K562 (cell line): ENCODE results near the gene RALY. TPM values are rescaled to one million over a fixed set of nuclear protein-coding genes. Genes with fewer than 3 reads are reported as not detected.

Source experiments
- CCAR2 ChIP-seq: fragments of 200-400 bp; formaldehyde crosslinking; IDR thresholded peaks from 2 replicates; pipeline ENCODE4 v1.6.1; 2017; ENCODE audit warnings: mild to moderate bottlenecking, low read depth, low read length
- DIDO1 ChIP-seq: fragments of 450-650 bp; IDR thresholded peaks from 2 replicates; pipeline ENCODE4 v1.6.1; 2016; ENCODE audit warnings: low read depth, missing biosample characterization, missing genetic modification characterization
- FUS ChIP-seq: fragments of 200-400 bp; formaldehyde crosslinking; optimal IDR thresholded peaks from 2 replicates; pipeline ENCODE3; 2017; ENCODE audit warnings: low read depth, low read length
- HDAC3 ChIP-seq: fragments of 450-650 bp; IDR thresholded peaks from 2 replicates; pipeline ENCODE4 v1.6.1; 2018; ENCODE audit warnings: borderline replicate concordance, mild to moderate bottlenecking, moderate library complexity; ENCODE audit not compliant: partially characterized antibody
- HLTF ChIP-seq: fragments of 450-650 bp; IDR thresholded peaks from 2 replicates; pipeline ENCODE4 v1.6.1; 2016
- JUNB ChIP-seq: fragments of 450-650 bp; formaldehyde crosslinking; conservative IDR thresholded peaks from 2 replicates; pipeline ENCODE4 v1.4.0; 2020; ENCODE audit warnings: mild to moderate bottlenecking
- SMARCE1 ChIP-seq: fragments of 450-650 bp; IDR thresholded peaks from 2 replicates; pipeline ENCODE4 v1.7.1; 2016; ENCODE audit warnings: mild to moderate bottlenecking
- SRF ChIP-seq, 2 experiments: fragments of 250-450, 450-650 bp in 1 of 2; sonication (Bioruptor Pico) in 1 of 2; sonication (generic) in 1 of 2; formaldehyde crosslinking; IDR thresholded peaks; 2 replicates each; pipeline versions ENCODE4 v1.5.0 to v1.5.1; 2020 to 2022; ENCODE audit warnings: mild to moderate bottlenecking in 1 of 2, missing genetic modification reagents in 1 of 2
- ZNF561 ChIP-seq: fragments of 450-650 bp; formaldehyde crosslinking; conservative IDR thresholded peaks from 2 replicates; pipeline ENCODE4 v1.4.0; 2020; ENCODE audit warnings: mild to moderate bottlenecking, moderate library complexity
- ZNF76 ChIP-seq: fragments of 250-450 bp; sonication (Bioruptor Pico); IDR thresholded peaks from 2 replicates; pipeline ENCODE4 v1.4.0; 2020; ENCODE audit warnings: mild to moderate bottlenecking, moderate library complexity, borderline replicate concordance
- ZNF764 ChIP-seq: fragments of 250-450 bp; sonication (Bioruptor Pico); IDR thresholded peaks from 2 replicates; pipeline ENCODE4 v1.4.0; 2020; ENCODE audit warnings: low read depth, mild to moderate bottlenecking, moderate library complexity
- polyA plus RNA-seq, 8 experiments: library from polyadenylated mRNA; depleted of rRNA in 4 of 8; stranded (reverse) in 5 of 8; unstranded in 3 of 8; fragments of >200 nt; fragmentation: Nextera tagmentation in 2 of 8; fragmentation: Illumina TruSeq in 1 of 8; extraction: Ambion mirVana in 2 of 8; extraction: Trizol in 1 of 8; gene quantifications; 2 replicates each; pipeline versions ENCODE4 v1.2.1 to v1.2.3, GENCODE V29; 2011 to 2014; ENCODE audit warnings: inconsistent platforms in 1 of 8, missing spikeins in 1 of 8
- total RNA-seq, 7 experiments: library from RNA; depleted of rRNA in 6 of 7; stranded (reverse); fragments of >200 nt in 6 of 7; fragmentation: Illumina TruSeq in 2 of 7; extraction: Trizol in 2 of 7; gene quantifications; 2 replicates each; pipeline versions ENCODE4 v1.2.1 to v1.2.3, GENCODE V29; 2011 to 2021; ENCODE audit warnings: low replicate concordance in 1 of 7
- TF ChIP-seq, protein P1 (sequence below), 2 experiments: fragments of 450-650 bp; IDR thresholded peaks; 2 replicates each; pipeline ENCODE4 v1.6.1; 2016; ENCODE audit warnings: mild to moderate bottlenecking in 2 of 2, borderline replicate concordance in 1 of 2, low read depth in 1 of 2, moderate library complexity in 1 of 2
- TF ChIP-seq, protein P2 (sequence below), 2 experiments: fragments of 450-650 bp in 1 of 2; sonication (generic) in 1 of 2; formaldehyde crosslinking; conservative IDR thresholded peaks; 2 replicates each; pipeline versions ENCODE4 v1.4.0 to v1.8.1; 2020 to 2022; ENCODE audit warnings: mild to moderate bottlenecking in 1 of 2, missing genetic modification reagents in 1 of 2
- TF ChIP-seq, protein P3 (sequence below): fragments of 150-350 bp; IDR thresholded peaks from 2 replicates; pipeline ENCODE4 v1.6.1; 2014; ENCODE audit warnings: low read depth, mild to moderate bottlenecking, low read length, borderline replicate concordance

The RALY gene
- total and polyA plus RNA-seq, 9 of the 15 experiments (the other 6 are each of a cell fraction or from before 2014, with no cell fraction given) = 0.80 to 207 (median 128) TPM

DNA sequence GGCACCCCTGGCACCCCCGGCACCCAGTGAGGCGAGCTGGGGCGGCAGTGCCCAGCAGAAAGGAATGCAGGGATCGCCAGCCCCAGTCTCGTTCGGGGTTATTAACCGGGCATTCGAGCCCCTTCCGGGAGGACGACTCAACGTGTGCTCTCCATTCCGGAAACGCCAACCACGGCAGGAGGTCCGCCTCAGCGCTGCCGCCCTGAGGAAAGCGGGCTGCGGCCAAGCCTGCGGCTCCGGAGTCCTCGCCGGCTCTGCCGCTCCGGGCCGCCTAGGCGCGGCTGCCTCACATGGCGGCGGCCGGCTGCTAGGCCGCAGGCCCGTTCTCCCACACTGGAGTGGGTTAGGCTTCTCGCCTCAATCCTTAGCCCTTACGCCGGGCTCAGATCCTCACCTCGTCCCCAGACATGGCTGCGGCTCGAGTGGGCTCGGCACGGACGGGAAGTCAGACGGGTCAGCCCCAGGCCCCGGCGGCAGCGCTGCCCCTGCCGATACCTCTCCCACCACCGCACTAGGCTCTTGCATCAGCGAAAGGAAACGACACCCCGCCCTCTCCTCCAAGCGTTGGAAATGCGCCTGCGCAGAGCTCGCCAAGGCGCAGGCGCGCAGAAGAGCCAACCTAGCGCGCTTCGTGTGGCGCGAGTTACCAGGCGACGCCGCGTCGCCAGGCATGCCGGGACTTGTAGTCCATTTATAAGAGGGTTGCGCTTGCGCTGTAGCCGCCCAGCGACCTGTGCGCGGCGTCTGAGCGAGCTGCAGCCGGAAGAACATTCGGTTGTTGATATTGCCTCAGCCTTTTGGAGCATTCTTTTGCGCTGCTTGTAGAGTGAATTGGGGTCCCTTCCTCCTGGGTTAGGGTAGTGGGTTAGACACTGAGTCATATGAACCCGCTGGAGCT is 118.2 kb downstream of the RALY start, which contains the start of gene EIF2S2 (continued):
- TF ChIP-seq, protein P1, sequence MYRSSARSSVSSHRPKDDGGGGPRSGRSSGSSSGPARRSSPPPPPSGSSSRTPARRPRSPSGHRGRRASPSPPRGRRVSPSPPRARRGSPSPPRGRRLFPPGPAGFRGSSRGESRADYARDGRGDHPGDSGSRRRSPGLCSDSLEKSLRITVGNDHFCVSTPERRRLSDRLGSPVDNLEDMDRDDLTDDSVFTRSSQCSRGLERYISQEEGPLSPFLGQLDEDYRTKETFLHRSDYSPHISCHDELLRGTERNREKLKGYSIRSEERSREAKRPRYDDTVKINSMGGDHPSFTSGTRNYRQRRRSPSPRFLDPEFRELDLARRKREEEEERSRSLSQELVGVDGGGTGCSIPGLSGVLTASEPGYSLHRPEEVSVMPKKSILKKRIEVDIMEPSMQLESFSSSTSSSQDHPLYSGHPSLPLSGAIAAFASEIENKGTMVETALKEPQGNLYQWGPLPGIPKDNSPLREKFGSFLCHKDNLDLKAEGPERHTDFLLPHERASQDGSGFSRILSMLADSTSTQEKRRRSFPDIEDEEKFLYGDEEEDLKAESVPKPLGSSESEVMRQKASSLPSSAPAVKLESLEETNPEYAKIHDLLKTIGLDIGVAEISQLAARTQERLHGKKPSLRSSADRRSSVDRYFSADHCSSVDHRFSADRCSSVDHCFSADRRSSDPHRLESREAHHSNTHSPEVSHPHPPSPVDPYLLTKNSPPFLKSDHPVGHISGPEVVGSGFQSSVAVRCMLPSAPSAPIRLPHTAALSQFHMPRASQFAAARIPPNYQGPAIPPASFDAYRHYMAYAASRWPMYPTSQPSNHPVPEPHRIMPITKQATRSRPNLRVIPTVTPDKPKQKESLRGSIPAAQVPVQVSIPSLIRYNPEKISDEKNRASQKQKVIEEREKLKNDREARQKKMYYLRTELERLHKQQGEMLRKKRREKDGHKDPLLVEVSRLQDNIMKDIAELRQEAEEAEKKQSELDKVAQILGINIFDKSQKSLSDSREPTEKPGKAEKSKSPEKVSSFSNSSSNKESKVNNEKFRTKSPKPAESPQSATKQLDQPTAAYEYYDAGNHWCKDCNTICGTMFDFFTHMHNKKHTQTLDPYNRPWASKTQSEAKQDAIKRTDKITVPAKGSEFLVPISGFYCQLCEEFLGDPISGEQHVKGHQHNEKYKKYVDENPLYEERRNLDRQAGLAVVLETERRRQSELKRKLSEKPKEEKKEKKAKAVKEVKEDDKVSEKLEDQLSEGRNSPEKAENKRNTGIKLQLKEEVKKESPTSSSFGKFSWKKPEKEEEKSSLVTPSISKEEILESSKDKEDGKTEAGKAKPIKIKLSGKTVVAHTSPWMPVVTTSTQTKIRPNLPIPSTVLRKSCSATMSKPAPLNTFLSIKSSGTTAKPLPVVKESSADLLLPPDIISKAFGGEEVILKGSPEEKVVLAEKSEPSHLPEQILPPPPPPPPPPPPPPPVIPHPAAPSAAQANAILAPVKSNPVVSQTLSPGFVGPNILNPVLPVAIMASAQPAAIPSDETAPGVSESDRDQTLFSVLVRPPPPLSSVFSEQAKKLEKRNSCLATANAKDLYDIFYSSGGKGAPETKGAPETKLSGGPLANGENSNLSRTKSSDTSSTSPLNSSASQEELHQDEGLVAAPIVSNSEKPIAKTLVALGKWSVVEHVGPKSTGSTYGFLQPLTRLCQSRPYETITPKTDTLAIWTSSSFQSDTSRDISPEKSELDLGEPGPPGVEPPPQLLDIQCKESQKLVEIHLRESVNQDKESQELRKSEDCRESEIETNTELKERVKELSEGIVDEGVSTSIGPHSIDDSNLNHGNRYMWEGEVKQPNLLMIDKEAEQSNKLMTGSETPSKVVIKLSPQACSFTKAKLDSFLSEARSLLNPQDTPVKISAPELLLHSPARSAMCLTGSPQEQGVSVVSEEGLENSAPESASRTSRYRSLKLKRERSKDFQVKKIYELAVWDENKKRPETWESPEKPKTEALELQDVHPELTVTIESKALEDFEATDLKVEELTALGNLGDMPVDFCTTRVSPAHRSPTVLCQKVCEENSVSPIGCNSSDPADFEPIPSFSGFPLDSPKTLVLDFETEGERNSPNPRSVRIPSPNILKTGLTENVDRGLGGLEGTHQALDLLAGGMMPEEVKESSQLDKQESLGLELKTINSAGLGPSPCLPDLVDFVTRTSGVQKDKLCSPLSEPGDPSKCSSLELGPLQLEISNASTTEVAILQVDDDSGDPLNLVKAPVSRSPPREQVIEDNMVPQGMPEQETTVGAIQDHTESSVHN (IDR thresholded peaks at IDR 0.05; ENCODE audit: borderline replicate concordance in 1 of 2, low read depth in 1 of 2) = no peak
- TF ChIP-seq CCAR2 (no peak), HLTF (no peak; the same call in 1 of the 2 replicates), FUS (peak; percentile 30), DIDO1 (tag) (no peak), ZNF561 (no peak), JUNB (CRISPR knock-in tag) (no peak), HDAC3 (no peak), ZNF764 (CRISPR knock-in tag) (0 out of 2 replicates have a peak, but pooled peaks have one; percentile 62), SRF (CRISPR knock-in tag; IDR thresholded peaks at IDR 0.05) (peak in 1 of 2 experiments; percentile 54; a peak in 2 of 4 replicates), SMARCE1 (no peak), ZNF76 (CRISPR knock-in tag) (peak; percentile 49; the same call in 1 of the 2 replicates)
- TF ChIP-seq, protein P2, sequence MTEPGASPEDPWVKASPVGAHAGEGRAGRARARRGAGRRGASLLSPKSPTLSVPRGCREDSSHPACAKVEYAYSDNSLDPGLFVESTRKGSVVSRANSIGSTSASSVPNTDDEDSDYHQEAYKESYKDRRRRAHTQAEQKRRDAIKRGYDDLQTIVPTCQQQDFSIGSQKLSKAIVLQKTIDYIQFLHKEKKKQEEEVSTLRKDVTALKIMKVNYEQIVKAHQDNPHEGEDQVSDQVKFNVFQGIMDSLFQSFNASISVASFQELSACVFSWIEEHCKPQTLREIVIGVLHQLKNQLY (CRISPR knock-in tag; conservative IDR thresholded peaks at IDR 0.05) = no peak
- TF ChIP-seq, protein P3, sequence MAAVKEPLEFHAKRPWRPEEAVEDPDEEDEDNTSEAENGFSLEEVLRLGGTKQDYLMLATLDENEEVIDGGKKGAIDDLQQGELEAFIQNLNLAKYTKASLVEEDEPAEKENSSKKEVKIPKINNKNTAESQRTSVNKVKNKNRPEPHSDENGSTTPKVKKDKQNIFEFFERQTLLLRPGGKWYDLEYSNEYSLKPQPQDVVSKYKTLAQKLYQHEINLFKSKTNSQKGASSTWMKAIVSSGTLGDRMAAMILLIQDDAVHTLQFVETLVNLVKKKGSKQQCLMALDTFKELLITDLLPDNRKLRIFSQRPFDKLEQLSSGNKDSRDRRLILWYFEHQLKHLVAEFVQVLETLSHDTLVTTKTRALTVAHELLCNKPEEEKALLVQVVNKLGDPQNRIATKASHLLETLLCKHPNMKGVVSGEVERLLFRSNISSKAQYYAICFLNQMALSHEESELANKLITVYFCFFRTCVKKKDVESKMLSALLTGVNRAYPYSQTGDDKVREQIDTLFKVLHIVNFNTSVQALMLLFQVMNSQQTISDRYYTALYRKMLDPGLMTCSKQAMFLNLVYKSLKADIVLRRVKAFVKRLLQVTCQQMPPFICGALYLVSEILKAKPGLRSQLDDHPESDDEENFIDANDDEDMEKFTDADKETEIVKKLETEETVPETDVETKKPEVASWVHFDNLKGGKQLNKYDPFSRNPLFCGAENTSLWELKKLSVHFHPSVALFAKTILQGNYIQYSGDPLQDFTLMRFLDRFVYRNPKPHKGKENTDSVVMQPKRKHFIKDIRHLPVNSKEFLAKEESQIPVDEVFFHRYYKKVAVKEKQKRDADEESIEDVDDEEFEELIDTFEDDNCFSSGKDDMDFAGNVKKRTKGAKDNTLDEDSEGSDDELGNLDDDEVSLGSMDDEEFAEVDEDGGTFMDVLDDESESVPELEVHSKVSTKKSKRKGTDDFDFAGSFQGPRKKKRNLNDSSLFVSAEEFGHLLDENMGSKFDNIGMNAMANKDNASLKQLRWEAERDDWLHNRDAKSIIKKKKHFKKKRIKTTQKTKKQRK = no peak
